ENCODE data around the gene ATRN. TPM values are rescaled to one million over a fixed set of nuclear protein-coding genes. Genes with fewer than 3 reads are reported as not detected.
A peak's percentile ranks its signal among the peaks of the same experiment; 100 is the strongest.

The ATRN gene
- total RNA-seq, 1 experiment from 2014 or later: 41.4 TPM

DNA sequence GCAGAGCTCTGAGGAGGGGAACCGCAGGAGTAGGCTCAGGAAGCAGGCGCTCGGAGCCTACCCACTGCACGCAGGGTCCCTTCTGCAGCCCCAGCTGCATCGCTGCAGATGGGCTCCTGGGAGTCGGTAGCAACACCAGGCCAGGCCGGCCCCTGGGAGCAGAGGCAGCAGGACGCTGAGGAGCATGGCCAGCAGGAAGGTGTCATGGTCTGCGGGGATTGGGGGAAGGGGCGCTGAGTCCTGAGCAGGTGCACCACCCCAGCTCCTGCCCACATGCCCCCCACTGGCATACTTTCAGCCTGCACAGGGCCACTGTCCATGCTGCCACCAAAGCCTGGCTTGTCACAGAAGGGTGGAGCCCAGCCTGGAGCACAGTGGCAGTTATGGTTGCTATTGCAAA lies 200.1 kb downstream of the ATRN start:
- Mint-ChIP-seq H3K4me1 (ENCODE audit: low read depth, unreplicated experiment) (no peaks in the 10 kb centered on the region), H3K27me3 (ENCODE audit: insufficient read depth, unreplicated experiment) (peaks cover 14% of the 10 kb centered on the region), H3K27ac (ENCODE audit: unreplicated experiment) (no peak overlapping the region), H3K36me3 (ENCODE audit: insufficient read depth, unreplicated experiment) (no peaks in the 10 kb centered on the region), H3K9me3 (ENCODE audit: unreplicated experiment) (no peaks in the 10 kb centered on the region), H3K4me3 (ENCODE audit: unreplicated experiment) (no peak overlapping the region)
- BruUV-seq (replicated peaks): no TSS peak
- H3K9me3 ChIP-seq: no peaks in the 10 kb centered on the region
- TF ChIP-seq, protein P1, sequence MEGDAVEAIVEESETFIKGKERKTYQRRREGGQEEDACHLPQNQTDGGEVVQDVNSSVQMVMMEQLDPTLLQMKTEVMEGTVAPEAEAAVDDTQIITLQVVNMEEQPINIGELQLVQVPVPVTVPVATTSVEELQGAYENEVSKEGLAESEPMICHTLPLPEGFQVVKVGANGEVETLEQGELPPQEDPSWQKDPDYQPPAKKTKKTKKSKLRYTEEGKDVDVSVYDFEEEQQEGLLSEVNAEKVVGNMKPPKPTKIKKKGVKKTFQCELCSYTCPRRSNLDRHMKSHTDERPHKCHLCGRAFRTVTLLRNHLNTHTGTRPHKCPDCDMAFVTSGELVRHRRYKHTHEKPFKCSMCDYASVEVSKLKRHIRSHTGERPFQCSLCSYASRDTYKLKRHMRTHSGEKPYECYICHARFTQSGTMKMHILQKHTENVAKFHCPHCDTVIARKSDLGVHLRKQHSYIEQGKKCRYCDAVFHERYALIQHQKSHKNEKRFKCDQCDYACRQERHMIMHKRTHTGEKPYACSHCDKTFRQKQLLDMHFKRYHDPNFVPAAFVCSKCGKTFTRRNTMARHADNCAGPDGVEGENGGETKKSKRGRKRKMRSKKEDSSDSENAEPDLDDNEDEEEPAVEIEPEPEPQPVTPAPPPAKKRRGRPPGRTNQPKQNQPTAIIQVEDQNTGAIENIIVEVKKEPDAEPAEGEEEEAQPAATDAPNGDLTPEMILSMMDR (IDR thresholded peaks at IDR 0.05; ENCODE audit: insufficient read depth in 1 of 2, low read depth in 1 of 2, low read length in 1 of 2, severe bottlenecking in 1 of 2, unreplicated experiment in 1 of 2): peak in 1 of 2 experiments; percentile 0
- intact Hi-C loops (cut with micrococcal nuclease; ENCODE audit: unreplicated experiment): no loop called here
- H3K4me1 ChIP-seq: no peaks in the 10 kb centered on the region
- ChIA-PET POLR2A (no interaction called here), CTCF (interaction anchor here (0.6 to 1.0 kb wide), 4 partner anchors 40 to 332 kb away, joined by 3 to 8 read pairs (median 4); partner anchors contain the start of gene SPEF1)
- H3K4me3 ChIP-seq (ENCODE audit: low read depth, low read length): no peak overlapping the region
- no peak for DNase-seq
- H3K27me3 ChIP-seq (replicated peaks; ENCODE audit: control insufficient read depth, insufficient read depth, low read length): peaks cover 3% of the 10 kb centered on the region; the same call in 1 of the 2 replicates
- no peaks in the 10 kb centered on the region for H3K36me3 ChIP-seq (ENCODE audit: control insufficient read depth, insufficient read depth, low read length)

DNA sequence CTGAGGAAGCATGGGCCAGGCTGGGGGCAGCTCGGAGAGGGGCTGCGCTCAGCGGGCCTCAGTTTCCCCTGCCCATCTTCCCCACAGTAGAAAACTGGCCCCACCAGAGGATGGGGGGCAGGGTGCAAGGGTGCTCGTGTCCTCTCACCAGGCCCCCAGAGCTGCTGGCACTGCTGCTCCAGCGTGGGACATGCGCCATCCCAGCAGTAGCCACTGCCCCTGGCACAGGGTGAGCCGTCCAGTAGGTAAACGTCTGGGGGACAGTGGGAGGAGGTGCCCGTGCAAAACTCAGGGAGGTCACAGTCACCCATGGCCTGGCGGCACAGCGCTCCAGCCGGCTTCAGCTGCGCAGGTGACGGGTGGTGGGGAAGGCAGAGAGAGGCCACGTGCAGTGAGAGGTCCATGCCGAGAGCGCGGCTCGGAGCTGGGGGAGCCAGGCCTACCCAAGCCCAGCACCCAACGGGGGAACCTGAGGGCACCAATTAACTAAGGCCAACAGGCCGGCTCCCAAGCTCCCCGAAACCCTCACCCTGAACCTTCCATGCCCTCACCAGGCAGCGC lies 201.2 kb downstream of the ATRN start:
- H3K4me1 ChIP-seq: no peaks in the 10 kb centered on the region
- intact Hi-C loops (cut with micrococcal nuclease; ENCODE audit: unreplicated experiment): no loop called here
- H3K27me3 Mint-ChIP-seq (ENCODE audit: insufficient read depth, unreplicated experiment): peaks cover 20% of the 10 kb centered on the region
- TF ChIP-seq, protein P1 (IDR thresholded peaks at IDR 0.05; ENCODE audit: insufficient read depth in 1 of 2, low read depth in 1 of 2, low read length in 1 of 2, severe bottlenecking in 1 of 2, unreplicated experiment in 1 of 2): no peak
- DNase-seq: no peak
- no peak overlapping the region for H3K4me3 Mint-ChIP-seq (ENCODE audit: unreplicated experiment)
- no peaks in the 10 kb centered on the region for H3K36me3 ChIP-seq (ENCODE audit: control insufficient read depth, insufficient read depth, low read length)
- no peaks in the 10 kb centered on the region for H3K36me3 Mint-ChIP-seq (ENCODE audit: insufficient read depth, unreplicated experiment)
- no peaks in the 10 kb centered on the region for H3K9me3 ChIP-seq
- no TSS peak for BruUV-seq (replicated peaks)
- POLR2A ChIA-PET: interaction anchor here (0.5 kb wide), 1 partner anchor 166 kb away, joined by 3 read pairs; no protein-coding TSS in a partner anchor
- H3K4me1 Mint-ChIP-seq (ENCODE audit: low read depth, unreplicated experiment): no peaks in the 10 kb centered on the region
- H3K9me3 Mint-ChIP-seq (ENCODE audit: unreplicated experiment): no peaks in the 10 kb centered on the region
- H3K27me3 ChIP-seq (replicated peaks; ENCODE audit: control insufficient read depth, insufficient read depth, low read length): peaks cover 3% of the 10 kb centered on the region; the same call in 1 of the 2 replicates
- H3K4me3 ChIP-seq (ENCODE audit: low read depth, low read length): no peak overlapping the region
- CTCF ChIA-PET: no interaction called here
- H3K27ac Mint-ChIP-seq (ENCODE audit: unreplicated experiment): no peak overlapping the region

DNA sequence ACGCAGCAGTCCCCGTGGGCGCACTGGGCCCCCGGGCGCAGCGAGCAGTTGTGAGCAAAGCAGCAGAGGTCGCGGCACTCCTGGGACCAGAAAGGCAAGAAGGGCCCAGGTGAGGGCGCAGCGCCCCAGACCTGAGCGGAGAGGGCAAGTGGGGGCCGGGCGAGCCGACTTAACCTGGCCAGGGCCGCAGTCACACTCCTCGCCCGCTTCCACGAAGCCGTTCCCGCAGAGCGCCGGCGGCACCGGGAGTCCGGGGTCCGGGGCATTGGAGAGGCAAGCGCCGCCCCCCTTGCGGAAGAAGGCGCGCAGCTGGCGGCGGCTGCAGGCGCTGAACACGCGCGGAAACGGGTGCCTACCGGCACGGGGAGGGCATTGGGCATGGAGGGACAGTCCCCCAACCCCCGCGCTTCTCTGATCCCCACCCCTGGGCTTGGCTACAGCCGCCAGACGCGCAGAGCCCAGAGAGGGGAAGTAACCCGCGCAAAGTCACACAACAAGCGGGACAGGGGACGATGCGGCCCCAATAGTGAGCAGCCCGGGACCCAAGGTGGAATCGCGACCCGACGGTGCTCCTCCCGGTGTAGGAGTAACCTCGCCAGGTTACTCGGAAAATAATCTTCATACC lies 201.8 kb downstream of the ATRN start:
- peaks cover 3% of the 10 kb centered on the region; the same call in 1 of the 2 replicates for H3K27me3 ChIP-seq (replicated peaks; ENCODE audit: control insufficient read depth, insufficient read depth, low read length)
- Mint-ChIP-seq H3K9me3 (ENCODE audit: unreplicated experiment) (no peaks in the 10 kb centered on the region), H3K27ac (ENCODE audit: unreplicated experiment) (no peak overlapping the region), H3K27me3 (ENCODE audit: insufficient read depth, unreplicated experiment) (peaks cover 20% of the 10 kb centered on the region), H3K4me3 (ENCODE audit: unreplicated experiment) (no peak overlapping the region), H3K4me1 (ENCODE audit: low read depth, unreplicated experiment) (no peaks in the 10 kb centered on the region), H3K36me3 (ENCODE audit: insufficient read depth, unreplicated experiment) (no peaks in the 10 kb centered on the region)
- ChIA-PET POLR2A (no interaction called here), CTCF (no interaction called here)
- no peak overlapping the region for H3K4me3 ChIP-seq (ENCODE audit: low read depth, low read length)
- no peaks in the 10 kb centered on the region for H3K9me3 ChIP-seq
- intact Hi-C loops (cut with micrococcal nuclease; ENCODE audit: unreplicated experiment): no loop called here
- no peaks in the 10 kb centered on the region for H3K4me1 ChIP-seq
- no TSS peak for BruUV-seq (replicated peaks)
- H3K36me3 ChIP-seq (ENCODE audit: control insufficient read depth, insufficient read depth, low read length): no peaks in the 10 kb centered on the region
- no peak for DNase-seq
- TF ChIP-seq, protein P1 (IDR thresholded peaks at IDR 0.05; ENCODE audit: insufficient read depth in 1 of 2, low read depth in 1 of 2, low read length in 1 of 2, severe bottlenecking in 1 of 2, unreplicated experiment in 1 of 2): no peak

All from Caco-2 (cell line).